ENCODE measurements around the gene SGCA. TPM values are rescaled to one million over a fixed set of nuclear protein-coding genes. Genes with fewer than 3 reads are reported as not detected.

The SGCA gene
- total and polyA plus RNA-seq, 4 donors: 0.31 to 1.3 (median 1.2) TPM; not detected in 1

DNA sequence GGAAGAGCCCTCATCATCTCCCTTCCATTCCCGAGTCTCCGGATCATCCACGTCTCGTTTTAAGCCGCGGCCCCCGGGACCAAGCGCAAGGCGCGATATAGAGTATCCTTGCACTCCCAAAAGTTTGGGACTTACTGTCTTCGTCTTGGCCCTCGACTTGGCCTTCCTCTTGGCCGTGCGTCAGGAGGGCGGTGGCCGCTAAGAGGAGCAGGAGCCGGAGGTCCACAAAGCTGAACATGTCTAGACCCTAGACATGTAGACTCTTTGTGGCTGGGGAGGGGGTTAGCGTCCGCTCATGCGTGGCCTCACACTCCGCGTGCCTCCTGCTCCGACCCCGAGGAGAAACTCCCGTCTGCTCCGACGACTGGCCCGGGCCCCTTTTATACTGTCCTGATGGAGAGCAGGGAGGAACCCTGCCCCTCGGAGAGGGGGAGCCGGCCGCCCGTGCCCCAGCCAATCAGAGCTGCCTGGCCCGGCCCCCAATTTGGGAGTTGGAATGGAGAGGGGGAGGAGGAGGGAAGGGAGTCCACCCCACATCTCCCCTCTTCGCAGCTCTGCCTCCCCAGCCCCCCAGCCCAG lies 35.6 kb downstream of the SGCA start, which contains the start of gene COL1A1:
TSS of gene COL1A1 (minus strand) at position 356 of the 579 bp plus-strand sequence. CDS start at position 238, 118 bp downstream.
- DNase-seq (ENCODE audit: low spot score): no peak
- no peaks in the 10 kb centered on the region for H3K36me3 ChIP-seq (ENCODE audit: control insufficient read depth in 4 of 4, insufficient read depth in 3 of 4, low read depth in 1 of 4, low read length in 3 of 4)
- peak within 1 kb of the TSS; percentile 68 to 82 for H3K27ac ChIP-seq (ENCODE audit: low read depth in 1 of 2, low read length in 2 of 2)
- TF ChIP-seq, protein P1, sequence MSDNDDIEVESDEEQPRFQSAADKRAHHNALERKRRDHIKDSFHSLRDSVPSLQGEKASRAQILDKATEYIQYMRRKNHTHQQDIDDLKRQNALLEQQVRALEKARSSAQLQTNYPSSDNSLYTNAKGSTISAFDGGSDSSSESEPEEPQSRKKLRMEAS (IDR thresholded peaks at IDR 0.05): no peak
- TF ChIP-seq, protein P2, sequence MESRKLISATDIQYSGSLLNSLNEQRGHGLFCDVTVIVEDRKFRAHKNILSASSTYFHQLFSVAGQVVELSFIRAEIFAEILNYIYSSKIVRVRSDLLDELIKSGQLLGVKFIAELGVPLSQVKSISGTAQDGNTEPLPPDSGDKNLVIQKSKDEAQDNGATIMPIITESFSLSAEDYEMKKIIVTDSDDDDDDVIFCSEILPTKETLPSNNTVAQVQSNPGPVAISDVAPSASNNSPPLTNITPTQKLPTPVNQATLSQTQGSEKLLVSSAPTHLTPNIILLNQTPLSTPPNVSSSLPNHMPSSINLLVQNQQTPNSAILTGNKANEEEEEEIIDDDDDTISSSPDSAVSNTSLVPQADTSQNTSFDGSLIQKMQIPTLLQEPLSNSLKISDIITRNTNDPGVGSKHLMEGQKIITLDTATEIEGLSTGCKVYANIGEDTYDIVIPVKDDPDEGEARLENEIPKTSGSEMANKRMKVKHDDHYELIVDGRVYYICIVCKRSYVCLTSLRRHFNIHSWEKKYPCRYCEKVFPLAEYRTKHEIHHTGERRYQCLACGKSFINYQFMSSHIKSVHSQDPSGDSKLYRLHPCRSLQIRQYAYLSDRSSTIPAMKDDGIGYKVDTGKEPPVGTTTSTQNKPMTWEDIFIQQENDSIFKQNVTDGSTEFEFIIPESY (IDR thresholded peaks at IDR 0.05): no peak
- TF ChIP-seq, protein P3, sequence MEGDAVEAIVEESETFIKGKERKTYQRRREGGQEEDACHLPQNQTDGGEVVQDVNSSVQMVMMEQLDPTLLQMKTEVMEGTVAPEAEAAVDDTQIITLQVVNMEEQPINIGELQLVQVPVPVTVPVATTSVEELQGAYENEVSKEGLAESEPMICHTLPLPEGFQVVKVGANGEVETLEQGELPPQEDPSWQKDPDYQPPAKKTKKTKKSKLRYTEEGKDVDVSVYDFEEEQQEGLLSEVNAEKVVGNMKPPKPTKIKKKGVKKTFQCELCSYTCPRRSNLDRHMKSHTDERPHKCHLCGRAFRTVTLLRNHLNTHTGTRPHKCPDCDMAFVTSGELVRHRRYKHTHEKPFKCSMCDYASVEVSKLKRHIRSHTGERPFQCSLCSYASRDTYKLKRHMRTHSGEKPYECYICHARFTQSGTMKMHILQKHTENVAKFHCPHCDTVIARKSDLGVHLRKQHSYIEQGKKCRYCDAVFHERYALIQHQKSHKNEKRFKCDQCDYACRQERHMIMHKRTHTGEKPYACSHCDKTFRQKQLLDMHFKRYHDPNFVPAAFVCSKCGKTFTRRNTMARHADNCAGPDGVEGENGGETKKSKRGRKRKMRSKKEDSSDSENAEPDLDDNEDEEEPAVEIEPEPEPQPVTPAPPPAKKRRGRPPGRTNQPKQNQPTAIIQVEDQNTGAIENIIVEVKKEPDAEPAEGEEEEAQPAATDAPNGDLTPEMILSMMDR (IDR thresholded peaks at IDR 0.05; ENCODE audit: low read depth, low read length, missing input control): no peak
- no peak for TF ChIP-seq SP1 (IDR thresholded peaks at IDR 0.05)
- TF ChIP-seq EGR1 (IDR thresholded peaks at IDR 0.05; ENCODE audit: low read depth in 2 of 2): no peak
- TF ChIP-seq, protein P4, sequence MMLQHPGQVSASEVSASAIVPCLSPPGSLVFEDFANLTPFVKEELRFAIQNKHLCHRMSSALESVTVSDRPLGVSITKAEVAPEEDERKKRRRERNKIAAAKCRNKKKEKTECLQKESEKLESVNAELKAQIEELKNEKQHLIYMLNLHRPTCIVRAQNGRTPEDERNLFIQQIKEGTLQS (IDR thresholded peaks at IDR 0.05): no peak
- no peak for TF ChIP-seq YY1 (IDR thresholded peaks at IDR 0.05)
- TF ChIP-seq, protein P5, sequence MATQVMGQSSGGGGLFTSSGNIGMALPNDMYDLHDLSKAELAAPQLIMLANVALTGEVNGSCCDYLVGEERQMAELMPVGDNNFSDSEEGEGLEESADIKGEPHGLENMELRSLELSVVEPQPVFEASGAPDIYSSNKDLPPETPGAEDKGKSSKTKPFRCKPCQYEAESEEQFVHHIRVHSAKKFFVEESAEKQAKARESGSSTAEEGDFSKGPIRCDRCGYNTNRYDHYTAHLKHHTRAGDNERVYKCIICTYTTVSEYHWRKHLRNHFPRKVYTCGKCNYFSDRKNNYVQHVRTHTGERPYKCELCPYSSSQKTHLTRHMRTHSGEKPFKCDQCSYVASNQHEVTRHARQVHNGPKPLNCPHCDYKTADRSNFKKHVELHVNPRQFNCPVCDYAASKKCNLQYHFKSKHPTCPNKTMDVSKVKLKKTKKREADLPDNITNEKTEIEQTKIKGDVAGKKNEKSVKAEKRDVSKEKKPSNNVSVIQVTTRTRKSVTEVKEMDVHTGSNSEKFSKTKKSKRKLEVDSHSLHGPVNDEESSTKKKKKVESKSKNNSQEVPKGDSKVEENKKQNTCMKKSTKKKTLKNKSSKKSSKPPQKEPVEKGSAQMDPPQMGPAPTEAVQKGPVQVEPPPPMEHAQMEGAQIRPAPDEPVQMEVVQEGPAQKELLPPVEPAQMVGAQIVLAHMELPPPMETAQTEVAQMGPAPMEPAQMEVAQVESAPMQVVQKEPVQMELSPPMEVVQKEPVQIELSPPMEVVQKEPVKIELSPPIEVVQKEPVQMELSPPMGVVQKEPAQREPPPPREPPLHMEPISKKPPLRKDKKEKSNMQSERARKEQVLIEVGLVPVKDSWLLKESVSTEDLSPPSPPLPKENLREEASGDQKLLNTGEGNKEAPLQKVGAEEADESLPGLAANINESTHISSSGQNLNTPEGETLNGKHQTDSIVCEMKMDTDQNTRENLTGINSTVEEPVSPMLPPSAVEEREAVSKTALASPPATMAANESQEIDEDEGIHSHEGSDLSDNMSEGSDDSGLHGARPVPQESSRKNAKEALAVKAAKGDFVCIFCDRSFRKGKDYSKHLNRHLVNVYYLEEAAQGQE (IDR thresholded peaks at IDR 0.05): no peak
- TF ChIP-seq GABPA (IDR thresholded peaks at IDR 0.05 in 1 of 2, conservative IDR thresholded peaks at IDR 0.05 in 1 of 2): no peak
- TF ChIP-seq FOXA2 (IDR thresholded peaks at IDR 0.05): no peak
- TF ChIP-seq TAF1 (conservative IDR thresholded peaks at IDR 0.05): no peak
- TF ChIP-seq JUND (IDR thresholded peaks at IDR 0.05): no peak
- no peak for TF ChIP-seq FOXA1 (IDR thresholded peaks at IDR 0.05)
- TF ChIP-seq HNF4G (IDR thresholded peaks at IDR 0.05): no peak
- TF ChIP-seq HNF4A (conservative IDR thresholded peaks at IDR 0.05): no peak
- TF ChIP-seq RXRA (IDR thresholded peaks at IDR 0.05): no peak
- no peak for TF ChIP-seq RAD21 (IDR thresholded peaks at IDR 0.05)
- TF ChIP-seq NR2F2 (IDR thresholded peaks at IDR 0.05): no peak
- WGBS: 11% methylated on average over 34 of the region's 34 CpGs
- peaks cover 0 to 2% (median 0%) of the 10 kb centered on the region in 4 donors for H3K27me3 ChIP-seq (ENCODE audit: control insufficient read depth in 4 of 4, insufficient read depth in 4 of 4, low read length in 3 of 4)
- H3K9me3 ChIP-seq (ENCODE audit: control insufficient read depth in 4 of 4, low read length in 3 of 4): no peaks in the 10 kb centered on the region
- peaks cover 0 to 18% (median 4%) of the 10 kb centered on the region in 4 donors for H3K4me1 ChIP-seq (ENCODE audit: control insufficient read depth in 4 of 4, insufficient read depth in 4 of 4, low read length in 3 of 4)
- peak within 1 kb of the TSS in 1 of 2 donors; percentile 70 for H3K9ac ChIP-seq (ENCODE audit: low read depth in 1 of 2, low read length in 2 of 2)
- peak within 1 kb of the TSS; percentile 17 to 47 (median 32) for H3K4me3 ChIP-seq (ENCODE audit: low read depth in 1 of 3, low read length in 3 of 3)

Data from liver (tissue), 9 donors.